D721Med (cell line): Measurements from ENCODE around the gene FBXW9.

ENCODE experiments used
- DNase-seq: peaks from one replicate; pipeline ENCODE4 v3.0.0; 2011; ENCODE audit warnings: low spot score; ENCODE audit not compliant: insufficient read length
- FAIRE-seq: peaks from 2 replicates; lab custom pipeline; 2011; peaks lifted over from hg19 to GRCh38; lab: Jason Lieb, UNC
- CTCF ChIP-seq: IDR thresholded peaks from 2 replicates; pipeline ENCODE4 v1.5.1; 2012; ENCODE audit warnings: mild to moderate bottlenecking, control low read depth; ENCODE audit not compliant: insufficient read depth; ENCODE audit errors: missing control alignments

FBXW9 gene

GRCh38 chr19:12696366-12697335, at the start of gene FBXW9:
FBXW9 (minus strand) TSS chr19:12696631; CDS start chr19:12696581, 50 bp downstream.
- no peak for FAIRE-seq

GRCh38 chr19:12745166-12745897, 48.9 kb upstream of the FBXW9 start:
- TF ChIP-seq CTCF, result no peak
- FAIRE-seq (no peak), DNase-seq (no peak)

More at GRCh38 chr19:12696366-12697335, at the start of gene FBXW9:
- peak; percentile 99 for DNase-seq
- TF ChIP-seq CTCF, result no peak

GRCh38 chr19:12737835-12738351, 41.5 kb upstream of the FBXW9 start:
- no peak for FAIRE-seq
- TF ChIP-seq CTCF, result no peak

GRCh38 chr19:12736995-12737834, 40.8 kb upstream of the FBXW9 start, which contains the start of gene GET3:
GET3 (plus strand) TSS chr19:12737497; CDS start chr19:12737506, 9 bp downstream.
- no peak for TF ChIP-seq CTCF
- DNase-seq, result peak; percentile 95
- FAIRE-seq, result peak; percentile 89

More at GRCh38 chr19:12737835-12738351, 41.5 kb upstream of the FBXW9 start:
- no peak for DNase-seq

- FAIRE-seq (no peak), DNase-seq (no peak)
- TF ChIP-seq CTCF, result peak; percentile 46
Measured at GRCh38 chr19:12733369-12734214, 37.2 kb upstream of the FBXW9 start.
